Esophagus squamous epithelium (tissue), 5 donors: Measurements from ENCODE around the gene CA6. TPM values are rescaled to one million over a fixed set of nuclear protein-coding genes. Genes with fewer than 3 reads are reported as not detected.
A peak's percentile ranks its signal among the peaks of the same experiment; 100 is the strongest.

Experiments used
- DNase-seq: peaks from one replicate; lab custom pipeline; 2025; lab: John Stamatoyannopoulos, UW
- H3K27ac ChIP-seq, 4 donors: fragments of 200-600 bp; sonication (generic); one replicate each; pipeline ENCODE4 v1.5.1; 2016 to 2019; ENCODE audit warnings: mild to moderate bottlenecking in 1 of 4
- H3K27me3 ChIP-seq, 4 donors: fragments of 200-600 bp; sonication (generic); 1 replicate in 3 of 4; 2 replicates in 1 of 4; pipeline versions ENCODE4 v1.5.1 to v1.6.0; 2017 to 2021; ENCODE audit warnings: antibody characterized with exemption in 1 of 4
- H3K36me3 ChIP-seq, 3 donors: fragments of 200-600 bp; sonication (generic); one replicate each; pipeline ENCODE4 v1.5.1; 2016 to 2019
- H3K4me1 ChIP-seq, 3 donors: fragments of 200-600 bp; sonication (generic); one replicate each; pipeline ENCODE4 v1.5.1; 2017 to 2019
- H3K4me3 ChIP-seq, 4 donors: fragments of 200-600 bp; sonication (generic); 1 replicate in 3 of 4; 2 replicates in 1 of 4; pipeline ENCODE4 v1.5.1; 2016 to 2019; ENCODE audit warnings: mild to moderate bottlenecking in 2 of 4, moderate library complexity in 1 of 4
- H3K9me3 ChIP-seq, 3 donors: fragments of 200-600 bp; sonication (generic); one replicate each; pipeline ENCODE4 v1.5.1; 2016 to 2019
- POLR2A ChIP-seq, 4 donors: fragments of 450-650 bp; IDR thresholded peaks; one replicate each; pipeline ENCODE4 v1.6.1; 2017; ENCODE audit warnings: antibody characterized with exemption in 4 of 4, mild to moderate bottlenecking in 4 of 4, moderate library complexity in 3 of 4
- WGBS, 2 donors: methylation state at CpG; one replicate each; pipeline ENCODE4 v1.1.5; 2018; 5-methylcytosine and 5-hydroxymethylcytosine counted together
- intact Hi-C: fragments of 100-400 bp; cut with DNase I; formaldehyde crosslinking; loops from one replicate; pipeline ENCODE4 v1.15.0; 2022
- total RNA-seq, 4 donors: library from RNA; depleted of rRNA; stranded (reverse); fragments of >200 nt; gene quantifications; one replicate each; pipeline ENCODE4 v1.1.0, GENCODE V29; 2016
- TF ChIP-seq, protein P1 (sequence below), 6 experiments: fragments of 450-650 bp in 4 of 6; fragments of 200-600 bp in 2 of 6; sonication (generic) in 2 of 6; IDR thresholded peaks; one replicate each; pipeline ENCODE4 v1.5.1; 2016 to 2019; ENCODE audit warnings: antibody characterized with exemption in 6 of 6, mild to moderate bottlenecking in 4 of 6, moderate library complexity in 4 of 6
- donor health status: DM: yes; HTN: yes; CAD: no.

The CA6 gene
- total RNA-seq, 4 donors from 2014 or later: not detected

DNA sequence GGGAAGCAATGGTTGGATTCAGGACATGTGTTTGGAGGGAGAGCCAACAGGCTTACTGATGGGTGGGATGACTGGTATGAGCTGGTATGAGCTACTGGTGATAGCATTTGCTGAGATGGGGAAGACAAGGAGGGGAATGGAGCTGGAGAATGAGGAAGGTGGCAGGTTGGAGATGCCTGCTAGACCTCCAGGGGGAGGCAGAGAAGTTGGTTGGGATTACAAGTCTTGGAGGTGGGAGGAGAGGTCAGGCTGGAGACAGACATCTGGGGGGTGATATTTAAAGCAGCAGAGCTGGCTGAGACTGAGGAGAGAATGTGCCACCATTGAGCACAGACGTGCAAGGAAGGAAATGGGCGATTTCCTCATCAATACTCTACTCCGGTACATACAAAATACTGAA, 35.3 kb upstream of the CA6 start:
- H3K4me1 ChIP-seq: peaks cover 11 to 44% (median 20%) of the 10 kb centered on the region in 3 donors
- intact Hi-C loops: no loop called here
- H3K27ac ChIP-seq: no peak overlapping the region
- DNase-seq: no peak
- no peaks in the 10 kb centered on the region for H3K27me3 ChIP-seq
- H3K36me3 ChIP-seq: no peaks in the 10 kb centered on the region
- WGBS, 2 donors: 52 to 64% methylated on average over 3 of the region's 3 CpGs
- TF ChIP-seq, protein P1, sequence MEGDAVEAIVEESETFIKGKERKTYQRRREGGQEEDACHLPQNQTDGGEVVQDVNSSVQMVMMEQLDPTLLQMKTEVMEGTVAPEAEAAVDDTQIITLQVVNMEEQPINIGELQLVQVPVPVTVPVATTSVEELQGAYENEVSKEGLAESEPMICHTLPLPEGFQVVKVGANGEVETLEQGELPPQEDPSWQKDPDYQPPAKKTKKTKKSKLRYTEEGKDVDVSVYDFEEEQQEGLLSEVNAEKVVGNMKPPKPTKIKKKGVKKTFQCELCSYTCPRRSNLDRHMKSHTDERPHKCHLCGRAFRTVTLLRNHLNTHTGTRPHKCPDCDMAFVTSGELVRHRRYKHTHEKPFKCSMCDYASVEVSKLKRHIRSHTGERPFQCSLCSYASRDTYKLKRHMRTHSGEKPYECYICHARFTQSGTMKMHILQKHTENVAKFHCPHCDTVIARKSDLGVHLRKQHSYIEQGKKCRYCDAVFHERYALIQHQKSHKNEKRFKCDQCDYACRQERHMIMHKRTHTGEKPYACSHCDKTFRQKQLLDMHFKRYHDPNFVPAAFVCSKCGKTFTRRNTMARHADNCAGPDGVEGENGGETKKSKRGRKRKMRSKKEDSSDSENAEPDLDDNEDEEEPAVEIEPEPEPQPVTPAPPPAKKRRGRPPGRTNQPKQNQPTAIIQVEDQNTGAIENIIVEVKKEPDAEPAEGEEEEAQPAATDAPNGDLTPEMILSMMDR (IDR thresholded peaks at IDR 0.05): no peak
- TF ChIP-seq POLR2A (IDR thresholded peaks at IDR 0.05): no peak
- no peaks in the 10 kb centered on the region for H3K9me3 ChIP-seq
- no peak overlapping the region for H3K4me3 ChIP-seq

- Histone ChIP-seq H3K27ac (peak overlapping the region in 2 of 4 donors; percentile 65 to 72), H3K4me1 (peaks cover 11 to 39% (median 15%) of the 10 kb centered on the region in 3 donors), H3K9me3 (no peaks in the 10 kb centered on the region), H3K4me3 (no peak overlapping the region), H3K36me3 (no peaks in the 10 kb centered on the region), H3K27me3 (no peaks in the 10 kb centered on the region)
- WGBS, 2 donors: 41 to 60% methylated on average over 5 to 6 of the region's 6 CpGs
- TF ChIP-seq, protein P1 (IDR thresholded peaks at IDR 0.05): peak in 1 of 6 experiments; percentile 2
- TF ChIP-seq POLR2A (IDR thresholded peaks at IDR 0.05): no peak
- DNase-seq: no peak
- intact Hi-C loops: no loop called here
Measured at GRCh38 chr1:8910914-8911313, 34.8 kb upstream of the CA6 start.

- Histone ChIP-seq H3K27ac (peak overlapping the region in 3 of 4 donors; percentile 58 to 72 (median 65)), H3K4me1 (peaks cover 11 to 34% (median 15%) of the 10 kb centered on the region in 3 donors), H3K27me3 (no peaks in the 10 kb centered on the region), H3K36me3 (no peaks in the 10 kb centered on the region), H3K9me3 (no peaks in the 10 kb centered on the region), H3K4me3 (no peak overlapping the region)
- intact Hi-C loops: no loop called here
- WGBS, 2 donors: 28 to 49% methylated on average over 5 to 6 of the region's 17 CpGs
- TF ChIP-seq POLR2A (IDR thresholded peaks at IDR 0.05): no peak
- TF ChIP-seq, protein P1 (IDR thresholded peaks at IDR 0.05): peak in 1 of 6 experiments; percentile 2
- no peak for DNase-seq
Measured at GRCh38 chr1:8911416-8912309, 34.0 kb upstream of the CA6 start.

DNA sequence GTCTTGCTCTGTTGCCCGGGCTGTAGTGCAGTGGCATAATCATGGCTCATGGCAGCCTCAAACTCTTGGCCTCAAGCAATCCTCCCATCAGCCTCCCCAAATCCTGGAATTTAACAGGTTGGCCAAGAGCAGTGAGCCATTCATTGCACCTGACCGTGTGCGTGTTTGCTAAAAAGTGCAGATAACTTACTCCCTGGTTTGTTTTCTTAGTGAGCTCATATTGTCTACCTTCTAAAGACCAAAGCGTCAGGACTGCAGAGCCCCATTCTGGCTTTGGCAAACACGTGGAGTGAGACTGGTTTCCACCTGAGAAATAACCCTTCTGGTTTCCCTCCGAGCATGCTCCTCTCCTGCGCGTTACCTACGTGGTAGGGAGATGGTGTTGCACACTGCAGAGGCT, 32.2 kb upstream of the CA6 start:
- Histone ChIP-seq H3K9me3 (no peaks in the 10 kb centered on the region), H3K4me1 (peaks cover 5 to 26% (median 10%) of the 10 kb centered on the region in 3 donors), H3K4me3 (no peak overlapping the region), H3K27ac (no peak overlapping the region), H3K36me3 (no peaks in the 10 kb centered on the region), H3K27me3 (no peaks in the 10 kb centered on the region)
- DNase-seq: no peak
- TF ChIP-seq, protein P1 (IDR thresholded peaks at IDR 0.05): no peak
- TF ChIP-seq POLR2A (IDR thresholded peaks at IDR 0.05): no peak
- 71 to 74% methylated on average over 7 to 9 of the region's 9 CpGs for WGBS, 2 donors
- intact Hi-C loops: no loop called here

DNA sequence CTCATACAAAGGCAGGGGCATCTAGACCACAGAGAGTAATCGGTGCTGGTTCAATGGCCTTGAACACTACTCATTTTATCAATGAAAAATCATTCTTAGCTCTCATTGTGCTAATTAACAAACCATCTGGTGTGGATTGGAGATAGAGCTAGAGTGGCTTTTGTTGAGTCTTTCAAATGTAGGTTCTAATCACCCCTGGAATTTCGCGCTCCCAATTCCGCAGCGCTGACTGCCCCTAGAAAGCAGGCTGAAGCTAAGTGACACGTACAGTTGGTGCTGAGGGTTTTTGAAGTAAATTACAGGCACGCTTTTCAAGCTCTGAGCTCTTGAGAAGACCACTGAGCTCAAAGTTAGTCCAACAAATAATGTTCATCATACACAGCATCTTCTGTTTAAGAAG, 31.2 kb upstream of the CA6 start:
- no peak for DNase-seq
- H3K27me3 ChIP-seq: no peaks in the 10 kb centered on the region
- intact Hi-C loops: no loop called here
- H3K36me3 ChIP-seq: no peaks in the 10 kb centered on the region
- H3K4me3 ChIP-seq: no peak overlapping the region
- WGBS, 2 donors: 90 to 94% methylated on average over 6 to 7 of the region's 7 CpGs
- H3K9me3 ChIP-seq: no peaks in the 10 kb centered on the region
- no peak overlapping the region for H3K27ac ChIP-seq
- TF ChIP-seq, protein P1 (IDR thresholded peaks at IDR 0.05): no peak
- no peak for TF ChIP-seq POLR2A (IDR thresholded peaks at IDR 0.05)
- peaks cover 0 to 22% (median 10%) of the 10 kb centered on the region in 3 donors for H3K4me1 ChIP-seq
